ENCODE data around the gene CHST11.

The CHST11 gene

GRCh38 chr12:104588921-104589590 lies 132.3 kb downstream of the CHST11 start:
- no peak for DNase-seq

DNA sequence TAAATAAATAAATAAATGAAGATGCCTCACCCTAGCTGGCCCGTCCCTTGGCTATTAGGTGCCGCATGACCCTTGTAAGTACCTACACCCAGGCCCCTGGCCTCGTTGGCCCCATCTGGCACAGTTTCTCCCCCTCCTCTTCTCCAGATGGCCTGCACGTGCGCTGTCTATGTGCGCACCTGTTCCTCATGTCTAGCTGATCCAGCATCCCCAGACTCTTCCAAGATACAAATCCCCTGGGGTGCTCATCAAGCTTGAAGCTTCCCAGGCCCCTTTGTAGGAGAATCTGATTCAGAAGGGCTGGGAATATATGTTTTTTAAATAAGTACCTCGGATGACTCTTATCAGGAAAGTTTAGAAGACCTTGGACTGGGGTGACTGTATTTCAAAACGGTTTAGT lies 133.3 kb downstream of the CHST11 start:
- DNase-seq = no peak

- DNase-seq = no peak
Measured at GRCh38 chr12:104591257-104591885, 134.6 kb downstream of the CHST11 start.

GRCh38 chr12:104593482-104593881 lies 136.7 kb downstream of the CHST11 start:
- no peak for DNase-seq

- DNase-seq = no peak
Measured at GRCh38 chr12:104596134-104596799, 139.5 kb downstream of the CHST11 start.

DNA sequence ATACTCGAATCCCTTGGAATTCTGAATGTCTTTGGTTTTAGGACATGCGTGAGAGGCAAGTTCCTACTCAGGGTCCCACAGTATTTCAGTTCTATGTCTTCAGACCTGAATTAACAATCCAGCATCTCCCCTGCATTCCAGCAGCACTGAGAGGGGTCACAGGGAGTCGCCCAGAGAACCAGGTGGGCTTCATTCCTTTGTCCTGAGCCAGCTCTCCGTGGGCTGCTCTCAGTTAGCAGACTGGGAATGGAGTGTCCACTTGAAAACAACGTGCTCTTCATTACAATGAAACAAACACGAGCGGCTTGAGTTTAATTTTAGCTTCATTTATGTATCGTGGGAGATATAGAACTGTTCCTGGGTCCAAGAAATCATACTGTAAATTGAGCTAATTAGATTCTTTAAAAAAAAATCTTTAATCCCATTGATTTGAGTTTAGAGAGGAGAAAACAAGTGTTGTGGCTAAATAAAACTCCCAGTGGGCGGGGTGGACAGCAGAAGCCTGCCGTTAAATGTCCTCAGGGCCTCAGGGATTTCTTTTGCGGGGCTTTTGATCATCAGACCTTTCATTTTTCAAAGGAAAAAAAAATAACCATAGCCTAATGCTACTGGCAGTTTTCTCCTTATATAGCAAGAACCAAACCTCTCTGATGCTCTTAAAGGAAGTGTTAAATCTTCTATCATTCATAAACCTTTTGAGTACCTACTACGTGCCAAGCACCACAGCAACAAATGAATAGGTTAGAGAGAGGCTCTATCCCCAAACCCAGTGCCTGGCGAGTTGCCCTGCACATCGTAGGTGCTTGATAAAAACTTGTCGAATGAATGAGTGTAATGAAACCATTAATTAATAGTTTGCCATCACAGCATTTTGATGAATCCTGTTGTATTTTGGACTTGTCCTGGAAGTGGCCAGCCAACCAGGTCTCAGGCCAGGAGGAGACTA lies 140.4 kb downstream of the CHST11 start:
- no peak for DNase-seq

DNA sequence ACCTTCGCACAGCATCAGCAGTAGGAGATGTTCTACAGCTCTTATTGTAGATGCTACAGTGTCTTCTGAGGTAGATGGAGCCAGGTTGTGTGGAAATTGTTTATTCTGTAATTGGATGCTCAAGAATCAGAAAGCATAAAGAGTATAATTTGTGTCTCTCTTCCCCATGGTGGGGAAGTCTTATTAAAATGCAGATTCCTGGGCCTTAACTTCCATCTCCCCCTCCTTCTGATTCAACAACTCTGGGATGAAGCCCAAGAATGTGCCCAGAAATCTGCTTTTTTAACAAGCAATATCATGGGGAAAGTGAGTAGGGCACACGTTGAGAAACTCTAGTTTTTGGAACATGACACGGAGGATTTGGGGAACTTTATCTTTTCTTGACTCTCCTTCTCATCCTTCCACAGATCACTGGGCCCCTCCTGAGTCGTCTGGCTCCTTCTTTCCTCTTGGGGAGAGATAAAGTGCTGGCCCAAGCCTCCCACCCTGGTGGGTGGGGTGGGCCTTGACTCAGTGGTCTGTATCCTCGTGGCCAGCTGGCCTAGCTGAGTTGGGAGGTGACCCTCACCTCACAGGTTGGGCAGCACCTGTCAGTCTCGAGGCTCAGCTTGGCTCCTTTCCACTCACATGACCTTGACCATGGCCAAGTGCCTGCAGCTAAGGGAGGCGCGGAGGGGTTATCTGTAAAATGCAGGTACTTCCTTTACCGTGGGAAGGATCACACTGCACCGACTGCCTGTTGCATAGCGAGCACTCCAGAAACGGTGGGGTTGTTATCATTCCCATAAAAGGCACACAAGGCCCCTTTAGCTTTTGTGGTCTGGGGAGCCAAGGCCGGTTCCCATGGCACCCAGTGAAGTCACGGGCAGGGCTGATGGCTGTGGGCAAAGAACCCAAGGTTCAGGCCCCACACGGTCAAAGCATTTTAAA lies 141.9 kb downstream of the CHST11 start:
- DNase-seq = no peak

DNA sequence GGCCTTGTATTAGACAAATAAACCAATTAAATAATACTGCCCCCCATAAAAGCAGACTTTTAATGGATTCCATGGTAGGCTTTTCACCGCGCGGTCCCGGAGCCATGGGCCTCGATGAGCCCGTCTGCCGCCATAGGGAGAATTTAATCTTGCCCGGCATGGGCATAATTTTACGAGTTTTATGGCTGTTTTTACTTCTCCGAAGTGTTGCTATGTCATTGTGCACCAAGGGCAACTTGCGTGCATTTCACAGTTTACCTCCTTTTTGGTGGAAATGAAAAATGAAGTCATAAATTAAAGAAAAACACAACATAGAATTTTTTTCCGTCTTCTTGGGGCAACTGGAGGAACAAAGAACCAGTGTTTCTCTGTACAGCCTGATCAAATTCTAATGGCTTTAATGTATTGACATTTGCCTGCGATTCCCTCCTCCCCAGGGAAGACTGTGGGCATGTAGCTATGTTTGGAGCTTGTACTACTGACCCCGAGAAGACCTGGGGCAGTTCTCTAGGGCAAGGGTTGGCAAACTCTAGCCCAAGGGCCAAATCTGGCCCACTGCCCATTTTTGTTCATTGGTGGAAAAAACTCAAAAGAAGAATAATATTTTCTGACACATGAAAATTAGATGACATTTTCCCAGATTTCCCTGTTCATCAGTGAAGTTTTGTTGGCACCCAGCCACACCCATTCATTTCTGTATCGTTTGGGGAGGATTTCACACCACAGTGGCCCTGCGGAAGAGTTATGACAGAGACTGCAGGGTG lies 142.7 kb downstream of the CHST11 start:
- no peak for DNase-seq

GRCh38 chr12:104600036-104600712 lies 143.4 kb downstream of the CHST11 start:
- no peak for DNase-seq

DNA sequence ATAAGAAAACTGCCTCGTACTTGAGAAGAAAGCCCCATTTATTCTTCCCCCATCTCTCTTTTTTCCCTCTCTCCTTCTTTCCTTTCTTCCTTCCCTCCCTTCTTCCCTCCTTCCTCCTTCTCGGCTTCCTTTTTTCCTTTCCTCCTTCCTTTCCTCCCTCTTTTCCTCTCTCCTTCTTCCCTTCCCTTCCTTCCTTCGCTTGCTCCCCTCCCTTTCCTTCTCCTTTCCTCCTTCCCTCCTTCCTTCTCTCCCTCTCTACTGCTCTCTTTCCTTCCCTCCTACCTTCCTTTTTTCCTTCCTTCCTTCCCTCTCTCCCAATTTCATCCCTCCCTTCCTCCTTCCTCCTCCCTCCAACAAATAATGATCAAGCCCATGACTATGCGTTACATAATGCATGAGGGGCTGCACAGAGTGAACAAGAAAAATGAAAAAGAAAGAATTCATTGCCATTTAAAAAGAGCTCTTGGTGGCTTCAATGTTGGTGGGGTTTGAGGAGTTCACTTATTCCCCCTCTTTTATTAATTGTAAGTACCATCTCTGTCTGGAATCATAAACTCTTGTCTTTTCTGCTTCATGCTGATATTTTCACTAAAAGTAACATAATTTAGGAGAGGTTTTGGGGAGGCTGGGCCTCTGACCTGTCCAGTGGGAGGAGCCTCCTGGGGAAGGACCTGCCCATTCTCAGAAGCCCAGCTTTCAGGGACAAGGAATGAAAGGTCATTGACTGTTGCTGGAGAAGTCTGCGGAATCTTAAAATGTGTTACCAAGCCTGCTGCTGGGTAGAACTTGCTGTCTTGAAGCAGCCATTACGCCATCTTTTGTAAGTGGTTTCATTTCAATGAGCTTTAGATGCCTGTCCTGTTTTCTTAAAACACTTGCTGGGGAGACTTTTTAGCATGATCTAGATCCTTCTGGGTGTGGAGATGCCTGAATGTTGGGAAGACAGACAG lies 144.3 kb downstream of the CHST11 start:
- DNase-seq = no peak

DNA sequence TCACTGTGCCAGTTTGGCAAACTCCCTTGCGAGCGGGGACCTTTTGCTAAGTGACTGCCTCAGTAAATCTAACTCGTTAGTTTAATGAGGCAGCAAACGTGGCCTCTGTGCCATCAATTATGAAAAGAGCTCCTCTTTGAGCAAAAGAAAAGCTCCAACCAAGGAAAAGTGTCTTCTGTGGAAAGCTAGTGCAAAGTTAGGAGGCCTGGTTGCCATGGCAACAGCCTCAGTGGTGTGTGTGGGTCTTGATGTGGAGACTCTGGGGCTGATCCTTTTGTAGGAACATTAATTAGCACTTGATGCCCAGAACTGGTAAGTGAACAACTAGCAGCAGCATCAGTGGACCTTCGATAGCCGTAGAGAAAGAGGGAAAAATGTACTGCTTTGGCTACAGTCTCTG lies 145.7 kb downstream of the CHST11 start:
- DNase-seq = no peak

- DNase-seq = no peak
Measured at GRCh38 chr12:104602896-104603295, 146.1 kb downstream of the CHST11 start.

DNA sequence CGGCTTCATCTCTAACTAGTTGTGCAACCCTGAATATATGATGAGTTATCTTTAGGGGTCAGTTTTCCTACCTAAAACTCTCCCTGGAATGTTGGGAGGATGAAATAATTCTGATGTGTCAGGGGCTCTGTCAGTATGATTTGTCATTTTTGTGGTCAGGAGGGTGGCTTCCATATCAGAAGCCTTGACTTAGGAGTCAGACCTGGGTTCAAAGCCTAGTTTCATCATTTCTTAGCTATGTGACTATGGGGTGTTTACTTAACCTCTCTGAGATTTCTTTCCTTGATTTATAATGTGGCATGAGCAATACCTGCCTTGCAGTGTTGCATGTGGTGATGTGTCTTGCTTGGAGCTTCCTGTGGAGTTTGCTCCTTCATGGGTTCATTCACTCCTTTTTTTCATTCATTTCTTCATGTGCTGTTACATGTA lies 146.8 kb downstream of the CHST11 start:
- no peak for DNase-seq

DNA sequence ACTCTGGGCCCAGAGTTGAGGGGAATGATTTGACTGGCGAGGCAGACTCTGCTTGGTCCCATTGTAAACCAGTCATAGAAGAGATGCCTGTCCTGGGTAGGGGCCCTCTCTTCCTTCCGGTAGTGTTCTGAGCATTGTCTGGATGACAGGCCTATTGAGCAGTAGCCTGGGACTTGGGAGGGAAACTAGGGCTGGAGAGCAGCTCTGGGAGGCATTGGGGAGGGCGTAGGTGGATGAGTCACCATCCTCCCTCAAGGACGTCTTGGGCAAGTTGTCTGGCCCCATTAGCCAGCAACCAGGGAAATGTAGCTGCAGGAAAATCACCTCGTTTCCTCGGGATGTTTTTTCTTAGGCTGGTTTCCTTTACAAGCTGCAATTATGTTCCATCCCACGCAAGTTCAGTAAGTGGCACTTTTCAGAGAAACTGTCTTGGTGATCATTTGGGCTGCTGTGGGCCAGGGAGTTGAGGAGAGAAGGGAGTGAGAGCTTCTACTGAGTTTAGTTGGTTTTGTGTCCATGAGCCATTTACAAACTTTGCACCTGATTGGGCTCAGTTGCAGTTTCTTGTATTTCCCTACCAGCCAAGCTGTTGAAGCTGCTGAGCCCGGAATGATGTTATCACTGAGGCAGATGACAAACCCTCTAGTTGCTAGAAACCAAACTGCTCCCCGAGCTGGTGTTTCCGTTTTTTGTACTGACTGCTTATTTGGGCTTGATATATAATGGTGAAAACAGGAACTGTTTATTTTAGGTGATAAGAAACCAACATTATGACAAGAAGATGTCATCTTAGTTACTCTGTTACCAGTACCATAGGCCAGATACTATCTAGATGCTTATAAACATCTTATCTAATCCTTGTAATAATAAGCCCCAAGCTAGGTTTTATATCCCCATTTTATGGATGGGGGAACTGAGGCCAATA lies 147.6 kb downstream of the CHST11 start:
- DNase-seq = peak; percentile 38

DNA sequence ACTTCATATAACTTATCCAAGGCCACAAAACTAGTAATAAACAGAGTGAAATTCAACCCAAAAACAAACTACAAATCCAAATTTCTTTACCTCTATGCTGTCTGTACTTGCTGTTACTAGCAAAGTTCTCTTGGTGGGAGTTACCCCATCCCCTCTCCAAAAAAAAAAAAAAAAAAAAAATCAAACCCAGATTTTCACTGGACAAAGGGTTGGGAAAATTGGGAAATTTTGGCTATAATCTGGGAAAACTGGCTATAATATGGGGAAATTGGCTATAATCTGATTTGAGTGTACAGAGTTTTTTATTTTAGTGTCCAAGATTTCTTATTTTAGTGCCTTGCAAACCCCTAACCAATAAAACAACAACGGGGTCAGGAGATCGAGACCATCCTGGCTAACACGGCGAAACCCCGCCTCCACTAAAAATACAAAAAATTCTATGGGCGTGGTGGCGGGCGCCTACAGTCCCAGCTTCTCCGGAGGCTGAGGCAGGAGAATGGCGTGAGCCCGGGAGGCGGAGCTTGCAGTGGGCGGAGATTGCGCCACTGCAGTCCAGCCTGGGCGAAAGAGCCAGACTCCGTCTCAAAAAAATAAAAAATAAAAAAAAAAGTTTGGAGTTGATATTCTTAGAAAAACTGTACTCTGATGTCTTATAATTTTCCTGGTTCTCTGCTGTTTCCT lies 148.4 kb downstream of the CHST11 start:
- no peak for DNase-seq

DNA sequence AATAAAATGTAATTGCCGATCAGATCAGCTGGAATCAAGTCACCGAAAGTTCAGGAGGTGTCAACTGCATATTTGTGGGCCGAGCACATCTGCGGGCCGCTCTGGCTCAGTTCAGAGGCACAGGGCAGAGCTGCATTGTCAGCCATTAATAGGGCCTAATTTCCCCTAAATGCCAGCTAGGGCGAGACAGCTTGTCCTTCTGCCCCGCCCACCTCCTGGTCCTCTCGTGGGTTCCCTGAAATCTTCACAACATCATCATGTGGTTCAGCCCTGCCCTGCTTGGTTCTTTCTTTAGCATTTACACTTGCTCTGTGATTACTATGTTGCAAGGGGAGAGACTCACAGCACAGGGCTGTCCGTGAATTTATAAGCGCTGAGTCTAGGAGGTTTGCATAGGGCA lies 148.9 kb downstream of the CHST11 start:
- no peak for DNase-seq

- DNase-seq = no peak
Measured at GRCh38 chr12:104608998-104609397, 152.2 kb downstream of the CHST11 start.

GRCh38 chr12:104609445-104609844 lies 152.7 kb downstream of the CHST11 start:
- DNase-seq = no peak

Data from activated CD4-positive, CD25-positive, alpha-beta regulatory T cell treated with anti-CD3 and anti-CD28 coated beads, Interleukin-2, amount 50 U/mL, for 72 hours (primary cell).